Pons (tissue), 1 donor: ENCODE measurements around the gene NOXA1.
"Not testable (repeated sequence)": the region's sequence is repeated elsewhere in the genome, so short reads cannot be mapped to it uniquely, and the experiment has no call there.

ENCODE experiments used
- DNase-seq: peaks from one replicate; pipeline ENCODE4 v3.0.0-alpha.2; 2016; ENCODE audit warnings: low spot score

Gene NOXA1

DNA sequence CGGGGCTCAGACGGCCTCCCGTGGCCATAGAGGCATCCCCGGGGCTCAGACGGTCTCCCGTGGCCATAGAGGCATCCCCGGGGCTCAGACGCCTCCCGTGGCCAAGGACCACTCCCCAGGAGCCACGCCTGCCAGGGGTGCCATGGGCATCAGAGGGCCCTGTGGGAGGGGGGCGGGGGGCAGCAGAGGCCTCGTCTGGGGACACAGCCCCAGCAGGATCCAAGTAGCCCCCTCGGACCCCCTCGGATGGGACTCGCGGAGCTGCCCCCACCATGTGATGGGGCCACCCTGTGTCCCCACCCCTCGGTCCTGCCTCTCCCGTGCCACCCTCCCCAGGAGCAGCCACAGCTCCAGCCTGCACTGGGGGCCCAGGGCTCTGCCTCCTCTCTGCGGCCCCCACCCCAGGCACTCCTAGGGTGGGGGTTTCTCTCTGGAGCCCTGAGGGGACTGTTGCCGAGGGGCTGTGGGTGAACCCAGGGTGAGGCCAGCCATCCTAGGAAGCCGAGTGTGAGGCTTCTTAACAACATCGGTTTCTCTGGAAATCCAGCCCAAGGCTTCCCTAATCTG, 15.5 kb downstream of the NOXA1 start:
- no peak for DNase-seq

- DNase-seq, result no peak
These were observed 16.0 kb downstream of the NOXA1 start for GRCh38 chr9:137439158-137439714.

- no peak for DNase-seq
These were observed 18.2 kb downstream of the NOXA1 start, which contains the start of gene ENTPD8 for GRCh38 chr9:137441289-137441934. TSS of gene ENTPD8 (minus strand) at chr9:137441357. CDS start at chr9:137438285, 3,072 bp downstream.

DNA sequence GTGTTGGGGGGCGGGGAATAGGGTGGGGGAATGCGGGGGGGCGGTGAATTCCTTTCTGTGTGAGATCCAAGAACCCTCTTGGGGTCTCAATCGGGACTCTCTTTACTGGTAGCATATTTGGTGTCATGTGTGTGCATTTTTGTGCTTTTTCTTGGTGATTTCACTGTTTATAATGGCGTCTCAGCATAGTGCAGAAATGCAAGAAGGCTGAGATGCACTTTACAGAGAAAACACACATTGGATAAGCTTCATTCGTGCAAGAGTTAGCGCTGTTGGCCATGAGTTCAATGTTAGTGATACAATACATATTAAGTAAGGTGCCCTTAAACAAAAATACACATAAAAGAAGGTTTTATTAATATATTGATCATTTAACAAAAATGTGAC, 18.7 kb downstream of the NOXA1 start:
- DNase-seq, result no peak

DNA sequence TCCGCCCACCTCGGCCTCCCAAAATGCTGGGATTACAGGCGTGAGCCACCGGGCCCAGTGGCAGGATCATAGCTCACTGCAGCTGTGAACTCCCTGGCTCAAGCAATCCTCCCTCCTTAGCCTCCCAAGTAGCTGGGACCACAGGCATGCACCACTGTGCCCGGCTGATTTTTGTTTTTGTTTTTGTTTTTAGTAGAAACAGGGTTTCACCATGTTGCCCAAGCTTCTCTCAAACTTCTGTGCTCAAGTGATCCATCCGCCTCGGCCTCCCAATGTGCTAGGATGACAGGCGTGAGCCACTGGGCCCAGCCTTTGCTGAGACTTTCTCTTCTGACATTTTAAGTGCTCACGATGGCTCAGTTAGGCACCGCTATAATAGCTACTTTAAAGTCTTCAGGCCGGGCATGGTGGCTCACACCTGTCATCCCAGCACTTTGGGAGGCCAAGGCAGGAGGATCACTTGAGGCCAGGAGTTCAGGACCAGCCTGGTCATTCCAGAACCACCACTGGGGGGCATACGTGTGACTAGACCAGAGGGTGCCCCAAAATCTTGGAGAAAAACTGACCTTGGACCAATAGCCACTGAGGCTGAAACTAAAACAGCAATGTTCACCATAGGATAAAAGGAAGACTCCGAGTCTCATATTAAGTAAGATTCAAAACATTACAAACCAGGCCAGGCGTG, 21.1 kb downstream of the NOXA1 start:
- no peak for DNase-seq

- peak; percentile 64 for DNase-seq
These were observed 22.1 kb downstream of the NOXA1 start for GRCh38 chr9:137445275-137445807.

GRCh38 chr9:137445930-137446431, 22.8 kb downstream of the NOXA1 start:
- no peak for DNase-seq

- DNase-seq, result peak; percentile 39
These were observed 23.8 kb downstream of the NOXA1 start for GRCh38 chr9:137446851-137447471.

- no peak for DNase-seq
These were observed 24.8 kb downstream of the NOXA1 start for GRCh38 chr9:137447722-137448601.

DNA sequence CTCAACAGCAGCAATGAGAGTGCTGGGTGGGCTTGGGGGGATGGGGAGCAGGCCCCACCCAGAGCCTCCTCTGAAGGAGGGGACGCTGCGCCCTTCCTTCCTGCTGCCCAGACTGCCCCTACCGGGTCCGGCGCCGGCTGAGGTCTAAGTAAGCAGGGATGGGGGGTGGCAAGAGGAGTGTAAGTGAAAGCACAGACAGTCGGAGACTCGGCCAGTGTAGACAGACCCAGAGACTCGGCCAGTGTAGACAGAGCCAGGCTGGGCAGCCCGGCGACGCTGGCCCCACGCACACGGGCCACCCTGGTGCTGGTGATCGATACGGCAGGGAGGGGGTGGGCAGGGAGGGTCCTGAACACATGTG, 25.4 kb downstream of the NOXA1 start:
- no peak for DNase-seq

- DNase-seq, result no peak
These were observed 26.1 kb downstream of the NOXA1 start for GRCh38 chr9:137449081-137449844.

DNA sequence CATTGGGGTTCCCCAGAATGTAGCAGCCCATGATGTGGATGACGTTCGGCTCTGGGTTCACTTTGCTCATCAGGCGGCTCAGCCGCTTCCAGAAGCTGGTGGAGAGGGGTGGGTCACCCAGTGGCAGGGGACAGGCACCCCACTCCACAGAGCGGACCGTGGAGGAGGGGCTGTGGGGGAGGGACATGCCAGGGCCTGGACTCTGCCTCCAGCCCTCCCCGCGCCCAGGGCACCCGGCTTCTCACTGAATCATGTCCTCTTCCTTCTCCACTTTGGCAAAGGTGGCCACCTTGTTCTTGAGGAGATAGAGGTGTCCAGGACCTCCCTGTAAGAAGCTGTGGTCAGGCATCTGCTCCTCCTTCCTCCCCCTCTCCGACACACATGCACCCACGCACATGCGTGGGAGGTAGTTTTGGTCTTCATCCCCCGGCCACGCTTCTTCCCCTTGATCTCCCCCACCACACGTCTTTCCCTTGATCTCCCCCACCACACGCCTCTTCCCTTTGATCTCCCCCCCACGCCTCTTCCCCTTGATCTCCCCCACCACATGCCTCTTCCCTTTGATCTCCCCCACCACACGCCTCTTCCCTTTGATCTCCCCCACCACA, 26.8 kb downstream of the NOXA1 start:
- DNase-seq, result no peak

DNA sequence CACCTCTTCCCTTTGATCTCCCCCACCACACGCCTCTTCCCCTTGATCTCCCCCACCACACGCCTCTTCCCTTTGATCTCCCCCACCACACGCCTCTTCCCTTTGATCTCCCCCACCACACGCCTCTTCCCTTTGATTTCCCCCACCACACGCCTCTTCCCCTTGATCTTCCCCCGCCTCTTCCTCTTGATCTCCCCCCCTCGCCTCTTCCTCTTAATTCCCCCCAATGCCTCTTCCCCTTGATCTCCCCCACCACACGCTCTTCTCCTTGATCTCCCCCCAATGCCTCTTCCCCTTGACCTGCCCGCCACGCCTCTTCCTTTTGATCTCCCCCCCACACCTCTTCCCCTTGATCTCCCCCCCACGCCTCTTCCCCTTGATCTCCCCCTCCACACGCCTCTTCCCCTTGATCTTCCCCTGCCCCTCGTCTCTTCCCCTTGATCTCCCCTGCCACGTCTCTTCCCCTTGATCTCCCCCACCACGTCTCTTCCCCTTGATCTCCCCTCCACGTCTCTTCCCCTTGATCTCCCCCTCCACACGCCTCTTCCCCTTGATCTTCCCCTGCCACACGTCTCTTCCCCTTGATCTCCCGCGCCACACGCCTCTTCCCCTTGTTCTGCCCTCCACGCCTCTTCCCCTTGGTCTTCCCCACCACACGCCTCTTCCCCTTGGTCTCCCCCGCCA, 27.5 kb downstream of the NOXA1 start:
- DNase-seq, result not testable (repeated sequence)

DNA sequence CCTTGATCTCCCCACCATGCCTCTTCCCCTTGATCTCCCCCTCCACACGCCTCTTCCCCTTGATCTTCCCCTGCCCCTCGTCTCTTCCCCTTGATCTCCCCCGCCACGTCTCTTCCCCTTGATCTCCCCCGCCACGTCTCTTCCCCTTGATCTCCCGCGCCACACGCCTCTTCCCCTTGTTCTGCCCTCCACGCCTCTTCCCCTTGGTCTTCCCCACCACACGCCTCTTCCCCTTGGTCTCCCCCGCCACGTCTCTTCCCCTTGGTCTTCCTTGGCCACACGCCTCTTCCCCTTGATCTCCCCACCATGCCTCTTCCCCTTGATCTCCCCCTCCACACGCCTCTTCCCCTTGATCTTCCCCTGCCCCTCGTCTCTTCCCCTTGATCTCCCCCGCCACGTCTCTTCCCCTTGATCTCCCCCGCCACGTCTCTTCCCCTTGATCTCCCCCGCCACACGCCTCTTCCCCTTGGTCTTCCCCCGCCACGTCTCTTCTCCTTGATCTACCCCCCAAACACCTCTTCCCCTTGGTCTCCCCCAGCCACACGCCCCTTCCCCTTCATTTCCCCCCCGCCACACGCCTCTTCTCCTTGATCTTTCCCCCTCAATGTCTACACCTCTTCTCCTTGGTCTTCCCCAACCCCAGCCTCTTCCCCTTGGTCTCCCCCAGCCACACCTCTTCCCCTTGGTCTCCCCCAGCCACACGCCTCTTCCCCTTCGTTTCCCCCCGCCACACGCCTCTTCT, 28.2 kb downstream of the NOXA1 start:
- DNase-seq, result not testable (repeated sequence)

DNA sequence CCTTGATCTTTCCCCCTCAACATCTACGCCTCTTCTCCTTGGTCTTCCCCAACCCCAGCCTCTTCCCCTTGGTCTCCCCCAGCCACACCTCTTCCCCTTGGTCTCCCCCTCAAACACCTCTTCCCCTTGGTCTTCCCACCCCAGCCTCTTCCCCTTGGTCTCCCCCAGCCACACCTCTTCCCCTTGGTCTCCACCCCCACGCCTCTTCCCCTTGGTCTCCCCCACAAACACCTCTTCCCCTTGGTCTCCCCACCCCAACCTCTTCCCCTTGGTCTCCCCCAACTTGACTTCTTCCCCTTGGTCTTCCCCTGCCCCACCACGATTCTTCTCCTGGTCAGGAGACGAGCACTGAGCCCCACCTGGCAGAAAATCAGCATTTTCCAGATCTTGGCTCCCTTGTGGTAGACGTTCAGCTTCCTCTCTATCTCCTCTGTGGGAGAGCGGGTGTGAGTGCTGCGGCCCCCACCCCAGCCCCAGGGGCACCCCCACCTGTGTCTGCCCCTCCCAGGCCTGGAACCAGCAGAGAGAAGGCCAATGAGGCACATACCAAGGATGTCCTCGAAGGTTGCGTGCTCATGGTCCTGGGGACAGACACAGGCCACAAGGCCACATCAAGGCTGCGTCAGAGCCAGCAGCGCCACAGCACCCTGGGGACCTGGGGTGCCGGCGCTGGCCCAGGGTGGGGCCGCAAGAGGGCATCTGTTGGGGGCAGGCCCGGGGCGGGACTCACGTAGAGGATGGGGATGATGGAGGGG, 29.0 kb downstream of the NOXA1 start:
- no peak for DNase-seq

GRCh38 chr9:137452761-137453642, 29.8 kb downstream of the NOXA1 start:
- no peak for DNase-seq

DNA sequence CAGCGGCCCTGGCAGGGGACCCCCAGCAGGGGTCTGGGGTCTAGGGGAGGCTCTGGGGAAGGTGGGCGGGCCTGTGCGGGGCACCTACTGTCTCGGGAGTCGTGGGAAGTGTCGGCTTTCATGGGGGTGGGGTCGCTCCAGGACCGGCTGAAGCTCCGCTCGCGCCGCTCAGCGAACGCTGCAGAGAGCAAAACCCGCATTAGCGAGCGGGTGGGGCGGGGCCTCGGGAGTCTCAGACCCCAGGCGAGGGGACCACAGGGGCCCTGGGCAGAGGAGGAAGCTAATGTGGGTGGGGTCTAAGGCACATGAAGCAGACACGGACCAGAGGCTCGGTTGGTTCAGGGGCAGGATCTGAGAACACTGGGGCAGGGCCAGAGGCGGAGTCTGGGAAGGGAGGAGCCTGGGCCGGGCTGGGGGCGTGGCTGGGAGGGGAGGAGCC, 30.5 kb downstream of the NOXA1 start:
- peak; percentile 50 for DNase-seq
